Naive thymus-derived CD4-positive, alpha-beta T cell (primary cell): ENCODE results near the gene PERM1. TPM values are rescaled to one million over a fixed set of nuclear protein-coding genes. Genes with fewer than 3 reads are reported as not detected.
A peak's percentile ranks its signal among the peaks of the same experiment; 100 is the strongest.

Source experiments
- ATAC-seq: fragments of 150-1000 bp; cut with Tn5 transposase; 2 replicates; pipeline ENCODE4 v1.10.0; 2021; ENCODE audit warnings: mild to moderate bottlenecking, moderate library complexity
- CTCF ChIA-PET: fragments of 350-600 bp; sonication (Branson Sonifier 250); formaldehyde crosslinking; loops from one replicate; lab custom pipeline; 2021; ENCODE audit warnings: antibody characterized with exemption; lab: Charles Lee
- POLR2A ChIA-PET: fragments of 350-600 bp; sonication (Branson Sonifier 250); formaldehyde crosslinking; loops from one replicate; lab custom pipeline; 2021; ENCODE audit warnings: antibody characterized with exemption, inconsistent platforms; lab: Charles Lee
- DNase-seq, 9 donors: peaks; one replicate each; pipeline versions ENCODE4 v3.0.0 to v3.0.0-alpha.2; 2020 to 2022; ENCODE audit warnings: mixed read lengths in 1 of 9
- H3K27ac ChIP-seq: one replicate; pipeline ENCODE4 v1.7.0; 2013; ENCODE audit warnings: mild to moderate bottlenecking, low read depth, low read length, moderate library complexity
- H3K27me3 ChIP-seq, 2 donors: one replicate each; pipeline ENCODE4 v1.7.0; 2013; ENCODE audit warnings: low read length in 2 of 2, mild to moderate bottlenecking in 2 of 2, moderate library complexity in 2 of 2; ENCODE audit not compliant: control insufficient read depth in 2 of 2, insufficient read depth in 2 of 2
- H3K36me3 ChIP-seq, 3 experiments: 1 replicate in 2 of 3; 2 replicates in 1 of 3; pipeline ENCODE4 v1.7.0; 2013; ENCODE audit warnings: low read length in 3 of 3, mild to moderate bottlenecking in 3 of 3, moderate library complexity in 1 of 3; ENCODE audit not compliant: insufficient read depth in 3 of 3, control insufficient read depth in 2 of 3
- H3K4me1 ChIP-seq, 2 donors: one replicate each; pipeline ENCODE4 v1.7.0; 2013; ENCODE audit warnings: low read length in 2 of 2, mild to moderate bottlenecking in 2 of 2, moderate library complexity in 1 of 2; ENCODE audit not compliant: control insufficient read depth in 2 of 2, insufficient read depth in 2 of 2
- H3K4me3 ChIP-seq: 2 replicates; pipeline ENCODE4 v1.7.0; 2013; ENCODE audit warnings: mild to moderate bottlenecking, low read length
- H3K9me3 ChIP-seq, 3 experiments: 1 replicate in 2 of 3; 2 replicates in 1 of 3; pipeline ENCODE4 v1.7.0; 2013; ENCODE audit warnings: low read length in 3 of 3; ENCODE audit not compliant: control insufficient read depth in 2 of 3
- H3K27ac Mint-ChIP-seq, 9 donors: one replicate each; pipeline ENCODE4 v1.8.0; 2020 to 2022; ENCODE audit warnings: mixed read lengths in 9 of 9, mild to moderate bottlenecking in 8 of 9, moderate library complexity in 5 of 9, inconsistent platforms in 2 of 9
- H3K27me3 Mint-ChIP-seq, 5 donors: one replicate each; pipeline ENCODE4 v1.8.0; 2021 to 2022; ENCODE audit warnings: mixed read lengths in 5 of 5, mild to moderate bottlenecking in 1 of 5
- H3K36me3 Mint-ChIP-seq, 5 donors: one replicate each; pipeline ENCODE4 v1.8.0; 2020 to 2022; ENCODE audit warnings: mixed read lengths in 5 of 5, mild to moderate bottlenecking in 3 of 5, inconsistent platforms in 1 of 5
- H3K4me1 Mint-ChIP-seq, 7 donors: one replicate each; pipeline ENCODE4 v1.8.0; 2020 to 2022; ENCODE audit warnings: mixed read lengths in 7 of 7, mild to moderate bottlenecking in 3 of 7, inconsistent platforms in 1 of 7
- H3K4me3 Mint-ChIP-seq, 10 donors: one replicate each; pipeline ENCODE4 v1.8.0; 2020 to 2022; ENCODE audit warnings: mild to moderate bottlenecking in 10 of 10, mixed read lengths in 10 of 10, moderate library complexity in 6 of 10, inconsistent platforms in 2 of 10
- H3K9me3 Mint-ChIP-seq, 11 donors: one replicate each; pipeline ENCODE4 v1.8.0; 2020 to 2022; ENCODE audit warnings: mixed read lengths in 11 of 11, mild to moderate bottlenecking in 4 of 11, inconsistent platforms in 1 of 11, moderate library complexity in 1 of 11
- intact Hi-C, 2 donors: fragments of 100-400 bp; cut with micrococcal nuclease; formaldehyde crosslinking; loops; one replicate each; pipeline ENCODE4 v1.15.1; 2023
- polyA plus RNA-seq, 2 donors: library from polyadenylated mRNA; unstranded; fragments of 300-500 nt; fragmentation: Illumina TruSeq; gene quantifications; one replicate each; pipeline ENCODE4 v1.2.3, GENCODE V29; 2021
- total RNA-seq, 6 experiments: library from RNA in 5 of 6; stranded (reverse) in 5 of 6; gene quantifications; 1 replicate in 5 of 6; 2 replicates in 1 of 6; pipeline ENCODE4 v1.2.3 and lab custom pipeline; 2021 to 2026

PERM1 gene
- total and polyA plus RNA-seq, 7 experiments from 2014 or later = not detected

GRCh38 chr1:974687-975328 is 7.1 kb downstream of the PERM1 start:
- CTCF ChIA-PET = interaction anchor here (0.6 to 1.9 kb wide), 3 partner anchors 51 to 105 kb away, joined by 3 to 17 read pairs (median 5); no protein-coding TSS in a partner anchor

DNA sequence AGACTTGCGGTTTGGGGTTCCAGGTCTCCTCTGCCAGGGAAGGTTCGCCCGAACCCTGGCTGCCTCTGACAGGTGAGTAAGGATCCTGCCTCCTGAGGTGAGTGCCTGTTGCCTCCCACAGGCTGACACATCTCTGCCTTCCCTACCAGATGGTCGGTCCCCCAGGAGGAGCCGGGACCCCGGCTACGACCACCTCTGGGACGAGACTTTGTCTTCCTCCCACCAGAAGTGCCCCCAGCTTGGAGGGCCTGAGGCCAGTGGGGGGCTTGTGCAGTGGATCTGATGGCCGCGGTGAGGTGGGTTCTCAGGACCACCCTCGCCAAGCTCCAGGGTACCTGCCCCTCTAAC is 7.6 kb downstream of the PERM1 start:
- Histone ChIP-seq H3K36me3 (no peaks in the 10 kb centered on the region), H3K4me3 (no peak overlapping the region), H3K27ac (no peak overlapping the region), H3K9me3 (no peaks in the 10 kb centered on the region), H3K27me3 (peaks cover 0 to 3% of the 10 kb centered on the region in 2 donors), H3K4me1 (peaks cover 0 to 10% of the 10 kb centered on the region in 2 donors)
- ChIA-PET CTCF (interaction anchor here (0.6 kb wide), 1 partner anchor 52 kb away, joined by 3 read pairs; no protein-coding TSS in a partner anchor), POLR2A (no interaction called here)
- Mint-ChIP-seq H3K27ac (no peak overlapping the region), H3K27me3 (peaks cover 0 to 16% (median 14%) of the 10 kb centered on the region in 5 donors), H3K9me3 (peaks cover 0 to 4% (median 0%) of the 10 kb centered on the region in 11 donors), H3K4me1 (peaks cover 0 to 8% (median 4%) of the 10 kb centered on the region in 7 donors), H3K36me3 (no peaks in the 10 kb centered on the region), H3K4me3 (no peak overlapping the region)
- ATAC-seq (no peak), DNase-seq (no peak)
- intact Hi-C loops = no loop called here

More at GRCh38 chr1:974687-975328, 7.1 kb downstream of the PERM1 start:
- Mint-ChIP-seq H3K4me1 (peaks cover 0 to 8% (median 4%) of the 10 kb centered on the region in 7 donors), H3K36me3 (no peaks in the 10 kb centered on the region), H3K27me3 (peaks cover 0 to 16% (median 9%) of the 10 kb centered on the region in 5 donors), H3K4me3 (no peak overlapping the region), H3K27ac (no peak overlapping the region), H3K9me3 (peaks cover 0 to 2% (median 0%) of the 10 kb centered on the region in 11 donors)
- Histone ChIP-seq H3K4me3 (no peak overlapping the region), H3K4me1 (peaks cover 0 to 10% of the 10 kb centered on the region in 2 donors), H3K27ac (no peak overlapping the region), H3K9me3 (no peaks in the 10 kb centered on the region), H3K27me3 (peaks cover 0 to 3% of the 10 kb centered on the region in 2 donors), H3K36me3 (no peaks in the 10 kb centered on the region)
- intact Hi-C loops = no loop called here
- POLR2A ChIA-PET = no interaction called here
- ATAC-seq = no peak
- DNase-seq = peak in 1 of 9 donors; percentile 8

DNA sequence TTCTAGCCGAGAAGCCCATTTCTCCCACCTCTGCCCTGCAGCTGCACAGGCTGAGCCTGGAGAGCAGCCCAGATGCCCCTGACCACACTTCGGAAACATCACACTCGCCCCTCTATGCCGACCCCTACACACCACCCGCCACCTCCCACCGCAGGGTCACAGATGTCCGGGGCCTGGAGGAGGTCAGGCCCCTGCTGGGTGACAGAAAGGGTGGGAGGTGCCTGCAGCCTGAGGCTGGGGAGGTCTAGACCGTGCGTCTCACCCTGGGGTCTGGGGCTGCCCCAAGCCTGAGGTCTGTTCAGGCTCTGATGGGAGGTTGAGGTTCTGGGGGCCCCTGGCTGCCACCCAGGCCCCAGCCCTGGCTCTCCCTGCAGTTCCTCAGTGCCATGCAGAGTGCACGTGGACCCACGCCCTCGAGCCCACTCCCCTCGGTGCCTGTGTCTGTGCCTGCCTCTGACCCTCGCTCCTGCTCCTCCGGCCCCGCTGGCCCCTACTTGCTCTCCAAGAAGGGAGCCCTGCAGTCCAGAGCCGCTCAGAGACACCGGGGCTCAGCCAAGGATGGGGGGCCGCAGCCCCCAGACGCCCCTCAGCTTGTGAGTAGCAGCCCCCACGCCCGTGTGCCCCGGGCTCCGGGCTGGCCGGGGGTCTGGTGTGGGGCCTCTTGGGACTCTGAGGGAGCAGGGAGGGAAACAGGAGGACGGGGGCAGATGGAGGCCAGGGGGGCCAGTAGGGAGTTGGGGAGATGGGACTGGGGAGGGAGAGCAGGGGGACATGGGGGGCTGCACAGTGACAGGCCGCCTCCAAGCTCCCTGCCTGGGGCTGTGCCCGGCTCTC is 8.2 kb downstream of the PERM1 start:
- H3K27ac Mint-ChIP-seq = peak overlapping the region in 1 of 9 donors; percentile 17
- H3K27me3 ChIP-seq = peaks cover 0 to 3% of the 10 kb centered on the region in 2 donors
- CTCF ChIA-PET = no interaction called here

GRCh38 chr1:972726-973458 is 9.0 kb downstream of the PERM1 start:
- H3K9me3 ChIP-seq = no peaks in the 10 kb centered on the region
- H3K9me3 Mint-ChIP-seq = peaks cover 0 to 4% (median 0%) of the 10 kb centered on the region in 11 donors

More for the DNA sequence above, 8.2 kb downstream of the PERM1 start:
- POLR2A ChIA-PET = no interaction called here
- ATAC-seq = no peak
- no peaks in the 10 kb centered on the region for H3K36me3 Mint-ChIP-seq
- peak in 1 of 9 donors; percentile 6 for DNase-seq
- Histone ChIP-seq H3K27ac (no peak overlapping the region), H3K4me3 (no peak overlapping the region), H3K4me1 (peaks cover 0 to 10% of the 10 kb centered on the region in 2 donors), H3K9me3 (no peaks in the 10 kb centered on the region), H3K36me3 (no peaks in the 10 kb centered on the region)
- H3K4me3 Mint-ChIP-seq = no peak overlapping the region
- peaks cover 0 to 8% (median 4%) of the 10 kb centered on the region in 7 donors for H3K4me1 Mint-ChIP-seq
- peaks cover 0 to 4% (median 0%) of the 10 kb centered on the region in 11 donors for H3K9me3 Mint-ChIP-seq
- intact Hi-C loops = no loop called here
- H3K27me3 Mint-ChIP-seq = peaks cover 0 to 19% (median 15%) of the 10 kb centered on the region in 5 donors

GRCh38 chr1:971751-972506 is 10.0 kb downstream of the PERM1 start:
- Mint-ChIP-seq H3K9me3 (peaks cover 0 to 4% (median 0%) of the 10 kb centered on the region in 11 donors), H3K4me3 (no peak overlapping the region), H3K27ac (no peak overlapping the region), H3K27me3 (peaks cover 5 to 25% (median 19%) of the 10 kb centered on the region in 5 donors), H3K36me3 (no peaks in the 10 kb centered on the region), H3K4me1 (peaks cover 0 to 7% (median 3%) of the 10 kb centered on the region in 7 donors)
- ATAC-seq = no peak
- H3K9me3 ChIP-seq = no peaks in the 10 kb centered on the region
- H3K27ac ChIP-seq = no peak overlapping the region
- peak in 1 of 9 donors; percentile 6 for DNase-seq
- intact Hi-C loops = no loop called here
- no peak overlapping the region for H3K4me3 ChIP-seq
- ChIA-PET POLR2A (interaction anchor here (0.5 kb wide), 1 partner anchor 1179 kb away, joined by 4 read pairs; no protein-coding TSS in a partner anchor), CTCF (no interaction called here)
- peaks cover 4 to 10% of the 10 kb centered on the region in 2 donors for H3K4me1 ChIP-seq
- H3K36me3 ChIP-seq = no peaks in the 10 kb centered on the region
- peaks cover 0 to 3% of the 10 kb centered on the region in 2 donors for H3K27me3 ChIP-seq

More at GRCh38 chr1:972726-973458, 9.0 kb downstream of the PERM1 start:
- peaks cover 5 to 25% (median 19%) of the 10 kb centered on the region in 5 donors for H3K27me3 Mint-ChIP-seq
- intact Hi-C loops = no loop called here
- peaks cover 0 to 3% of the 10 kb centered on the region in 2 donors for H3K27me3 ChIP-seq
- H3K36me3 Mint-ChIP-seq = no peaks in the 10 kb centered on the region
- peak overlapping the region in 1 of 9 donors; percentile 17 for H3K27ac Mint-ChIP-seq
- CTCF ChIA-PET = no interaction called here
- ATAC-seq (no peak), DNase-seq (peak in 1 of 9 donors; percentile 7)
- peaks cover 0 to 7% (median 3%) of the 10 kb centered on the region in 7 donors for H3K4me1 Mint-ChIP-seq
- peaks cover 0 to 10% of the 10 kb centered on the region in 2 donors for H3K4me1 ChIP-seq
- H3K36me3 ChIP-seq = no peaks in the 10 kb centered on the region
- no peak overlapping the region for H3K4me3 ChIP-seq
- H3K27ac ChIP-seq = no peak overlapping the region
- POLR2A ChIA-PET = interaction anchor here (0.5 kb wide), 1 partner anchor 1178 kb away, joined by 4 read pairs; no protein-coding TSS in a partner anchor
- no peak overlapping the region for H3K4me3 Mint-ChIP-seq
